GM19240 (cell line): Measurements from ENCODE around the gene AVPI1.
"Not testable (repeated sequence)": the region's sequence is repeated elsewhere in the genome, so short reads cannot be mapped to it uniquely, and the experiment has no call there.

ENCODE experiments used
- DNase-seq: peaks from one replicate; pipeline ENCODE4 v3.0.0; 2011; ENCODE audit warnings: low spot score; ENCODE audit not compliant: insufficient read length

The AVPI1 gene

GRCh38 chr10:97640868-97641811 lies 45.9 kb downstream of the AVPI1 start:
- no peak for DNase-seq

- DNase-seq, result peak; percentile 93
Measured at GRCh38 chr10:97640174-97640867, 46.7 kb downstream of the AVPI1 start, which contains the start of gene PI4K2A. Gene PI4K2A (plus strand): TSS chr10:97640671. CDS start chr10:97640743, 72 bp downstream.

GRCh38 chr10:97639090-97639489 lies 48.0 kb downstream of the AVPI1 start:
- not testable (repeated sequence) for DNase-seq

GRCh38 chr10:97635577-97635976 lies 51.5 kb downstream of the AVPI1 start:
- no peak for DNase-seq

- DNase-seq, result no peak
Measured at GRCh38 chr10:97633921-97634320, 53.1 kb downstream of the AVPI1 start.

GRCh38 chr10:97632949-97633884 lies 53.8 kb downstream of the AVPI1 start, which contains the start of gene MORN4:
Gene MORN4 (minus strand): TSS chr10:97633500. CDS start chr10:97619653, 13,847 bp downstream.
- peak; percentile 77 for DNase-seq

GRCh38 chr10:97631098-97631497 lies 55.9 kb downstream of the AVPI1 start:
- DNase-seq, result no peak

- no peak for DNase-seq
Measured at GRCh38 chr10:97629289-97629688, 57.8 kb downstream of the AVPI1 start.

- DNase-seq, result no peak
Measured at GRCh38 chr10:97628228-97628627, 58.8 kb downstream of the AVPI1 start.

GRCh38 chr10:97627731-97628130 lies 59.3 kb downstream of the AVPI1 start:
- no peak for DNase-seq
